Measurements from ENCODE around the gene KCMF1. TPM values are rescaled to one million over a fixed set of nuclear protein-coding genes. Genes with fewer than 3 reads are reported as not detected.

Gene KCMF1
- total and polyA plus RNA-seq, 9 of the 15 experiments (the other 6 are each of a cell fraction or from before 2014, with no cell fraction given), result 6.8 to 88.2 (median 46.5) TPM

DNA sequence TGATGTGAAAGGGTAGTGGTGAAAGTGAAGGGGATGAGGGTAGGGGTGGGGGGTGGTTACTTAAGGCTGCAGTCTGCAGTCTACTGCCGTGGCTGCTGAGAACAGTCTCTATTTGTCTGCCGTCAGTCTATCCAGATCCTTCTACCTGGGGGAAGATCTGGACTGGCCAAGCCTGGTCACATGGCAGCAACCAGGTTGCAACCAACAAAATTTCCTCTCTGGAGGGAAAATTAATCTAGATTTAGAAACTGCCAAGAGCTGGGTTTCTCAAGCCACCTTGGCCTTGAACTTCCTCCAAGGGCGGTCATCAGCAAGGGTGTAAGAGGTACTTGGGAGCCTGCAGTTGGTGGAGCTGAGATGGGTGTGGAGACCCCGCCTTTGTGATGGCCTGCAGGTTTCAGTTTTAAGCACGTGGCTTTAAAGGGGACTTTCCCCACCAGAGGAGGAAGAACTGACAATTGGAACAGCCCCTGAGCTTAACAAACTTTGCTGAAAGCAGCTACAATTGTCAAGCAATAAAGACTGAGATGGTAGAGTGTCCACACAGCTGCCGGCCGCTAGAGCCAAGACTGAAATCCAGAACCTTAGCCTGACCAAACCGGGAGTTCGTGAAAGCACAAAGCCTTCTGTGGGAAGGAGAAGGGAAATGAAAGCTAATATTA is 31.4 kb upstream of the KCMF1 start (continued):
- no peak for TF ChIP-seq TCF7L2 (IDR thresholded peaks at IDR 0.05; ENCODE audit: low read depth, low read length)
- no peak for TF ChIP-seq CREB1 (IDR thresholded peaks at IDR 0.05)
- no peak for TF ChIP-seq CREB1 (CRISPR knock-in tag; IDR thresholded peaks at IDR 0.05)
- TF ChIP-seq, protein P1, sequence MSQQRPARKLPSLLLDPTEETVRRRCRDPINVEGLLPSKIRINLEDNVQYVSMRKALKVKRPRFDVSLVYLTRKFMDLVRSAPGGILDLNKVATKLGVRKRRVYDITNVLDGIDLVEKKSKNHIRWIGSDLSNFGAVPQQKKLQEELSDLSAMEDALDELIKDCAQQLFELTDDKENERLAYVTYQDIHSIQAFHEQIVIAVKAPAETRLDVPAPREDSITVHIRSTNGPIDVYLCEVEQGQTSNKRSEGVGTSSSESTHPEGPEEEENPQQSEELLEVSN (IDR thresholded peaks at IDR 0.05; ENCODE audit: borderline replicate concordance in 1 of 2, extremely low read depth in 1 of 2, insufficient read depth in 1 of 2, insufficient read length in 1 of 2, low read depth in 1 of 2, low read length in 1 of 2, poor library complexity in 1 of 2, severe bottlenecking in 1 of 2), result peak in 1 of 2 experiments; percentile 13
- TF ChIP-seq MGA (IDR thresholded peaks at IDR 0.05), result 0 out of 2 replicates have a peak, but pooled peaks have one; percentile 16
- no peak for TF ChIP-seq FOXJ2 (tag; IDR thresholded peaks at IDR 0.05)
- TF ChIP-seq RCOR1 (IDR thresholded peaks at IDR 0.05; ENCODE audit: borderline replicate concordance in 1 of 2, low read depth in 2 of 2, low read length in 2 of 2), result no peak

All from K562 (cell line).